PC-9 (cell line): ENCODE results near the gene DDX41. TPM values are rescaled to one million over a fixed set of nuclear protein-coding genes. Genes with fewer than 3 reads are reported as not detected.
A peak's percentile ranks its signal among the peaks of the same experiment; 100 is the strongest.

ENCODE experiments used
- BruUV-seq: library from RNA; stranded (reverse); fragments of 400-500 nt; replicated peaks from 2 replicates; lab custom pipeline; 2021; lab: Mats Ljungman, UMichigan
- CTCF ChIA-PET: fragments of 300-600 bp; sonication (Branson Sonifier 250); formaldehyde crosslinking; loops from one replicate; lab custom pipeline; 2022; ENCODE audit warnings: antibody characterized with exemption; lab: Charles Lee
- POLR2A ChIA-PET: fragments of 300-600 bp; sonication (Branson Sonifier 250); formaldehyde crosslinking; loops from one replicate; lab custom pipeline; 2022; ENCODE audit warnings: antibody characterized with exemption; ENCODE audit not compliant: unreplicated experiment; lab: Charles Lee
- DNase-seq, 2 experiments: peaks; one replicate each; pipeline versions ENCODE4 v3.0.0 to v3.0.0-alpha.2; 2015 to 2022; ENCODE audit warnings: mixed read lengths in 1 of 2
- H2AFZ ChIP-seq: fragments of 200-600 bp; sonication (generic); 2 replicates; pipeline ENCODE4 v1.8.1; 2017; ENCODE audit warnings: antibody characterized with exemption
- H3F3A ChIP-seq: fragments of 200-600 bp; sonication (generic); 2 replicates; pipeline ENCODE4 v1.8.1; 2017; ENCODE audit warnings: antibody characterized with exemption, mild to moderate bottlenecking, low read depth; ENCODE audit not compliant: insufficient read depth
- H3K27ac ChIP-seq: fragments of 200-600 bp; sonication (generic); 2 replicates; pipeline ENCODE4 v1.6.1; 2016; ENCODE audit warnings: mixed run types
- H3K27me3 ChIP-seq: fragments of 200-600 bp; sonication (generic); 2 replicates; pipeline ENCODE4 v1.6.1; 2016; ENCODE audit warnings: low read depth, mixed run types; ENCODE audit not compliant: insufficient read depth
- H3K36me3 ChIP-seq: fragments of 200-600 bp; sonication (generic); 2 replicates; pipeline ENCODE4 v1.6.1; 2016; ENCODE audit warnings: low read depth, mixed run types
- H3K4me1 ChIP-seq: fragments of 200-600 bp; sonication (generic); replicated peaks from 2 replicates; pipeline ENCODE4 v1.6.1; 2016; ENCODE audit warnings: mixed run types; ENCODE audit not compliant: insufficient read depth
- H3K4me2 ChIP-seq: fragments of 200-600 bp; sonication (generic); 2 replicates; pipeline ENCODE4 v1.6.1; 2017; ENCODE audit warnings: mixed run types
- H3K4me3 ChIP-seq: fragments of 200-600 bp; sonication (generic); 2 replicates; pipeline ENCODE4 v1.6.1; 2016; ENCODE audit warnings: mixed run types
- H3K79me2 ChIP-seq: fragments of 200-600 bp; sonication (generic); 2 replicates; pipeline ENCODE4 v1.6.1; 2017; ENCODE audit warnings: low read depth, mixed run types
- H3K9me2 ChIP-seq: fragments of 200-600 bp; sonication (generic); 2 replicates; pipeline ENCODE4 v1.8.1; 2017; ENCODE audit warnings: mild to moderate bottlenecking; ENCODE audit not compliant: insufficient read depth
- H3K9me3 ChIP-seq: fragments of 200-600 bp; sonication (generic); 2 replicates; pipeline ENCODE4 v1.8.1; 2016; ENCODE audit warnings: low read depth; ENCODE audit not compliant: insufficient read depth
- H4K20me1 ChIP-seq: fragments of 200-600 bp; sonication (generic); 2 replicates; pipeline ENCODE4 v1.8.1; 2017; ENCODE audit not compliant: insufficient read depth
- CTCF ChIP-seq: fragments of 200-600 bp; sonication (generic); conservative IDR thresholded peaks from 2 replicates; pipeline ENCODE4 v1.6.1; 2017; ENCODE audit warnings: mixed run types, antibody characterized with exemption, mild to moderate bottlenecking, moderate library complexity
- EZH2 ChIP-seq: fragments of 200-600 bp; sonication (generic); IDR thresholded peaks from 2 replicates; pipeline ENCODE4 v1.8.0; 2017; ENCODE audit warnings: antibody characterized with exemption, low read depth
- intact Hi-C: fragments of 100-400 bp; cut with micrococcal nuclease; formaldehyde crosslinking; loops from one replicate; pipeline ENCODE4 v1.10.0; 2022; ENCODE audit not compliant: unreplicated experiment
- total RNA-seq: library from RNA; stranded (reverse); gene quantifications from 2 replicates; pipeline ENCODE4 v1.2.3, GENCODE V29; 2021

DDX41 gene
- total RNA-seq, 1 experiment from 2014 or later, result 93.1 TPM

- Histone ChIP-seq H3K9me2 (no peaks in the 10 kb centered on the region), H3K27ac (no peak overlapping the region), H3K4me3 (no peak overlapping the region), H3K4me2 (no peak overlapping the region), H3F3A (peaks cover 51% of the 10 kb centered on the region), H3K9me3 (no peaks in the 10 kb centered on the region), H3K79me2 (peaks cover 14% of the 10 kb centered on the region; the same call in 1 of the 2 replicates), H3K36me3 (no peaks in the 10 kb centered on the region), H3K4me1 (peaks cover 18% of the 10 kb centered on the region), H4K20me1 (no peaks in the 10 kb centered on the region; the same call in 1 of the 2 replicates), H3K27me3 (no peaks in the 10 kb centered on the region), H2AFZ (no peak overlapping the region)
- intact Hi-C loops, result loop anchor here (2.0 kb wide), 1 partner anchor 19 kb away; no protein-coding TSS in a partner anchor
- POLR2A ChIA-PET, result interaction anchor here (0.5 kb wide), 1 partner anchor 13 kb away, joined by 4 read pairs; no protein-coding TSS in a partner anchor
- CTCF ChIA-PET, result no interaction called here
- no TSS peak for BruUV-seq
- peak in 1 of 2 experiments; percentile 31 for DNase-seq
- TF ChIP-seq CTCF (no peak), EZH2 (no peak)
These were observed 41.0 kb downstream of the DDX41 start for GRCh38 chr5:177475563-177476427.

- Histone ChIP-seq H3K9me3 (no peaks in the 10 kb centered on the region), H3K36me3 (no peaks in the 10 kb centered on the region), H3F3A (peaks cover 46% of the 10 kb centered on the region), H3K4me2 (no peak overlapping the region), H2AFZ (no peak overlapping the region), H3K4me3 (no peak overlapping the region), H3K4me1 (peaks cover 22% of the 10 kb centered on the region), H4K20me1 (peaks cover 5% of the 10 kb centered on the region; the same call in 1 of the 2 replicates), H3K79me2 (peaks cover 21% of the 10 kb centered on the region; the same call in 1 of the 2 replicates), H3K27me3 (no peaks in the 10 kb centered on the region), H3K27ac (no peak overlapping the region), H3K9me2 (no peaks in the 10 kb centered on the region)
- ChIA-PET POLR2A (interaction anchor here (0.6 kb wide), 1 partner anchor 732 kb away, joined by 4 read pairs; no protein-coding TSS in a partner anchor), CTCF (no interaction called here)
- DNase-seq, result peak in 1 of 2 experiments; percentile 35
- no peak for TF ChIP-seq EZH2
- no peak for TF ChIP-seq CTCF
- intact Hi-C loops, result loop anchor here (2.0 kb wide), 1 partner anchor 20 kb away; no protein-coding TSS in a partner anchor
- no TSS peak for BruUV-seq
These were observed 41.8 kb downstream of the DDX41 start for GRCh38 chr5:177474846-177475562.

- H3K9me2 ChIP-seq, result no peaks in the 10 kb centered on the region
- no peak overlapping the region for H3K4me3 ChIP-seq
- H3K4me2 ChIP-seq, result no peak overlapping the region
- H2AFZ ChIP-seq, result no peak overlapping the region
- peaks cover 21% of the 10 kb centered on the region; the same call in 1 of the 2 replicates for H3K79me2 ChIP-seq
- H3K4me1 ChIP-seq, result peaks cover 22% of the 10 kb centered on the region
- DNase-seq, result peak in 1 of 2 experiments; percentile 31
- ChIA-PET CTCF (interaction anchor here (0.7 to 1.0 kb wide), 2 partner anchors 19 to 27 kb away, joined by 4 read pairs; no protein-coding TSS in a partner anchor), POLR2A (no interaction called here)
- no peaks in the 10 kb centered on the region for H3K36me3 ChIP-seq
- H3F3A ChIP-seq, result peaks cover 45% of the 10 kb centered on the region; the same call in 1 of the 2 replicates
- no peak overlapping the region for H3K27ac ChIP-seq
- no peaks in the 10 kb centered on the region for H3K27me3 ChIP-seq
- H3K9me3 ChIP-seq, result no peaks in the 10 kb centered on the region
- H4K20me1 ChIP-seq, result peaks cover 14% of the 10 kb centered on the region
- intact Hi-C loops, result loop anchor here (2.0 kb wide), 1 partner anchor 21 kb away; no protein-coding TSS in a partner anchor
- TF ChIP-seq CTCF (no peak), EZH2 (no peak)
- BruUV-seq, result no TSS peak
These were observed 42.7 kb downstream of the DDX41 start for GRCh38 chr5:177474002-177474476.
